Stromal cell of bone marrow (primary cell): ENCODE results near the gene KASH5.
"Not testable (repeated sequence)": the region's sequence is repeated elsewhere in the genome, so short reads cannot be mapped to it uniquely, and the experiment has no call there.

Experiments used
- DNase-seq: peaks from one replicate; pipeline ENCODE4 v3.0.0-alpha.2; 2012; ENCODE audit warnings: low read depth

KASH5 gene

DNA sequence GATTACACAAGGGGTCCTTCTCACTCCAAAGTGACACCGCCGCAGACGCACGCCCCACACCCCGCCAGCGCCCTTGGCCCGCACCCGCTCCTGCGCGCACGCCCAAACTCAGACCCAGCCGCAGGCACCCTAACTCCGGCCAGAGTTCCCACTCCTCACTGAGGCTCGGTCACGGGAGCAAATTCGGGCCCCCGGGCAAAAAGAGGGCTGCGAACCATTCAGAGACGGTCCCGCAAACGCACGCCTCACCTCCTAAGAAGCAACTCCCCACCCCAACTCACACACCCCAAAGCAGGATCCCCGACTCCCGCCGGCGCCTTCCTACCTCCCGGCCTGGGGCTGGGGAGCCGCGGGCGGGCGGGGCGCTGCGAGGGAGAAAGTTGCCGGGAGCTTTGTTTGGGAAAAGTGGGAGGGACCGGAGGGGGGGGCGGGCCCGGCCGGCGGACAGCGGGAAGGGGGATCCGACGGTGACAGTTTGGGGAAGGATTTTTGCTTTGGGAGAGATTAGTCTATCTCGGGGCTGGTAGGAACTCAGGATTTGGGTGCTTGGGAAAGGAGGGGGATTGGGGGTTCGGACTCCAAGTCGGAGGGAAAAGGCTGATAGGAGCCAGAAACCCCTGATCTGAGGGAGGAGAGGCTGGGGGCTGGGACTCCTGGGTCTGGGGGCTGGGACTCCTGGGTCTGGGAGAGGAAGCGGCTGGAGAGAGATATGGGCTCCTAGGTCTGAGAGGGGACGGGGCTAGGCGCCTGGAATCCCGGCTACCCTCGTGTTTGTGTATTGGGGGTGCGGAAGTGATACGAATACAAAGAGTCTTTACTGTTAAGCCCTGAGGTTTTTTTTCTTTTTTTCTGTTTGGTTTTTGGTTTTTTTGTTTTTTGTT is 25.8 kb upstream of the KASH5 start, which contains the start of gene TEAD2:
TEAD2 (minus strand) TSS at position 369 of the 881 bp plus-strand sequence. CDS start 2,341 bp downstream, outside the sequence.
- peak; percentile 42 for DNase-seq

DNA sequence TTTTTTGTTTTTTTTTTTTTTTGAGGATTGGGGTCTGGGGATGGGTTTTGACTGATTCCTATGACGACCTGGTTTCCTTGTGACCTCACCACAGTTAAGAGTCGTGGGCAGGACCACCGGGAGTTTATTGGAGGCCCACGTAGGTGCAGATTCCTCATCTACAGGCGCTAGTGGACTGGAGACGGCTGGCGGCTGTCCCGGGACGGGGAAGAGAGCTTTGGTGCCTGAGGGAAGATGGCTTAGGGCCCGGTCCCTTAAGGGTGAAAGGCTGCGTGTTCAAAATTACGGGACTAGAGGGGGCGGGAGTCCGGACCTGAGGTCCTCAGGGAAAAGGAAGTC is 25.2 kb upstream of the KASH5 start:
- DNase-seq: no peak

DNA sequence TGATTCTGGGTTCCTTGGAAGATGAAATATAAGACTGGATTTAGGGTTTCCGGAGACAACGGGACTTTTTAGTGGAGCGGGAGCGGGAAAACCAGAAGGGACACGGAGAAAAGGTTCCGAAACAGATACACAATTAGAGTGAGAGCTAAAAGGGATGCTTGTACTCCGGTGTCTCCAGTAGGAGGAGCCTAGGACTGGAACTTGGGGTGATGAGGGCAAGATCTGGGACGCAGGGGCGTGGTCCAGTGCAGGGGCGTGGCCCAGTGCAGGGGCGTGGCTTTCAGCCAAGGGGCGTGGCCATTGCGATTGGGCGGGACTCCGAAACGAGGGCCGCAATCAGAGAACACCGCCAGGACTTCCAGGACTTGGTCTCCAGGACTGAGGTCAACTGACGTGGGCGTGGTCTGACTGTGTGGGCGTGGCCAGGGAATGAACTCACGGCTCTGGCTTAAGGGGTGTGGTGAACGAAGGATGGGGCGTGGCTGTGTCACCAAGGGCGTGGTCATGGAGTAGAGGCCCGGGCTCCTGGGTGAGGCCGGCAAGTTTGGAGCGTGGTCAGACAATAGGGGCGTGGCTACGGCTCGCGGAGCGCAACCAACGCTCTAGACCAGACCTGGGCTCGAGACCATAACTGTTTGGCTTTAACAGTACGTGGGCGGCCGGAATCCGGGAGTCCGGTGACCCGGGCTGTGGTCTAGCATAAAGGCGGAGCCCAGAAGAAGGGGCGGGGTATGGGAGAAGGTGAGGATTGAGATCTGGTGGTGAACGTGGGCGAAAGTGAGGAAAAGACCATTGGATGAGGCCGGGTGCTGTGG is 24.6 kb upstream of the KASH5 start, which contains the start of gene DKKL1:
DKKL1 (plus strand) TSS at position 610 of the 815 bp plus-strand sequence; CDS start at position 732, 122 bp downstream.
- peak; percentile 97 for DNase-seq

DNA sequence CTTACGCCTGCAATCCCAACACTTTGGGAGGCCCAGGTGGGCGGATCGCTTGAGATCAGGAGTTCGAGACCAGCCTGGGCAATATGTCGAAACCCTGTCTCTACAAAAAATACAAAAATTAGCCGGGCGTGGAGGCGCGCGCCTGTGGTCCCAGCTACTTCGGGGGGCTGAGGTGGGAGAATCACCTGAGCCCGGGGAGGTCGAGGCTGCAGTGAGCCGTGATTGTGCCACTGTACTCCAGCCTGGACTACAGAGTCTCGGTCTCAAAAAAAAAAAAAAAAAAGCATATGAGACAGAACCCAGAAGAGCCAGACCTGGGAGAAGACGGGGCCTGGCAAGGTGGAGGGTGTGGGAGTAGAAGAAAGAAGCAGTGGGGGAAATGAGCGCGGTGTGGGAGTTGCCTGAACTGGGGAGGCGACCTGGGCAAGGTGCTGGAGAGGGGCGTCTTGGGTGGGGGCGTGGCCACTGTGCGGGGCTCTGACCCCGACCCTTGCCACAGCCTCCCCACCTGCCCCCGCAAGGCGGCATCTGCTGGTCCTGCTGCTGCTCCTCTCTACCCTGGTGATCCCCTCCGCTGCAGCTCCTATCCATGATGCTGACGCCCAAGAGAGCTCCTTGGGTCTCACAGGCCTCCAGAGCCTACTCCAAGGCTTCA is 23.8 kb upstream of the KASH5 start:
- no peak for DNase-seq

DNA sequence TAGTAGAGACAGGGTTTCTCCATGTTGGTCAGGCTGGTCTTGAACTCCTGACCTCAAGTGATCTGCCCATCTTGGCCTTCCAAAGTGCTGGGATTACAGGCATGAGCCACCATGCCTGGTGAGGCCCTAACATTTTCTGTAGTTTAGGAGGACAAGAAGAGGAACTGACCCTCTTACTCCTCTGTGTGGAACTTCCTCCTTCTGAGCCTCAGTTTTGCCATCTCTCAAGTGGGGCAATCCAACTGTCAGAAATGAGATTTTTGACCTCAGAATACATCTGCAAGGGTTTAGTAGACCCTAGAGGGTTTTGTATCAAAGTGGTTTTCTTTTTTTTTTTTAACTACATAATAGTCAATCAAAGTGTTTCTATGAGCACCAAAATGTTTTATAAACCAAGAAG is 21.9 kb upstream of the KASH5 start:
- no peak for DNase-seq

DNA sequence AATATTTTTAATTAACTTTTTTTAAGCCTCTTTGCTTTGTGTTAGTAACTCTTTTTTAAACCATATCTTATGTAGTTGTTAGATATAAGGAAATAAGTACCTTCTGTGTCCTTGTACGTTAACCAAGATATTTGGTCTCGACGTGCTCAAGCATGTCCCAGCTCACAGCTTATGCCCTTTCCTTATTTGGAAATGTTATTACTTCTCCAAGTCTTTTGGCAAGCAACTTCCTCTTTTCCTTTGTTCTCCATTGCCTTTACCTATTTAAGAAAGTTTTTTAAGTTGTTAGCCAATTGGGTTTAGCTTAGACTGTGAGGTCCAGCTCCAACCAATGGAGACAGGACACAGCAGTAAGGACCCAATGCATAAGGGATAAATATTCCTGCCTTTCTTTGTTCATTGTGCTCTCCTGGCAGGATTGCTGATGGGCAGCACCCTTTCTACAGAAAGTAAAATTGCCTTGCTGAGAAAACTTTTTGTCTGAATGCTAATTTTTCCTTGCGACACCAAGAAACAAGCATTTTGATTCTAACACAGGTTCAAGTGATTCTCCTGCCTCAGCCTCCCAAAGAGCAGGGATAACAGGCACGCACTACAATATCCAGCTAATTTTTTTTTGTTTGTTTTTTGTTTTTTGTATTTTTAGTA is 19.2 kb upstream of the KASH5 start:
- no peak for DNase-seq

DNA sequence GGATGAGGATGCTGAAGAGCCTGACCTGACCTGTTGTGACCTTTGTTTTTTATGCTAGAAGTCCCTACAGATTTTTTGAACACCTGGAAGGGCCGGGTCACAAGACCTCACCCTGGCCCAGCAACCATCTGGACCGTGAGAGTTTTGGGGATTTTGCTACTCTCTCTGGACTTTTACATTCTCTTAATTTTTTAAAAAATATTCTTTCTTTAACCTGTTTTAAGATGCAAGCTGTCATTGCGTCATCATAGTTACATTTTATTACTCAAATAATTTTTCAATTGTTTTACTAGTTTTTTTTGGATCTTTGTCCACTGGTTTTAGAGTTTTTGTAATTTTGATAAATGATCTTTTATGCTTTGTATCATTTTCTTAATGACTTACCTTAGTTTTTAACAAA is 16.9 kb upstream of the KASH5 start:
- DNase-seq: no peak

DNA sequence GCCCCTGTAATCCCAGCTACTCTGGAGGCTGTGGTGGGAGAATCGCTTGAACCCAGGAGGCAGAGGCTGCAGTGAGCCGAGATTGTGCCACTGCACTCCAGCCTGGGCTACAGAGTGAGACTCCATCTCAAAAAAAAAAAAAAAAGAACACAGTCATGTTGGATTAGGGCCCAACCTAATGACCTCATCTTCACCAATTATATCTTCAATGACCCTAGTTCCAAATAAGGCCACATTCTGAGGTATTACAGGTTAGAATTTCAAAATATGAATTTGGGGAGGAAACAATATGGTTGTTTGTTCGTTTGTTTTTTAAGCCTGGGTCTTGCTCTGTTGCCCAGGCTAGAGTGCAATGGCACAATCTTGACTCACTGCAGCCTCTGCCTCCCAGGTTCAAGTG is 14.9 kb upstream of the KASH5 start:
- not testable (repeated sequence) for DNase-seq

DNA sequence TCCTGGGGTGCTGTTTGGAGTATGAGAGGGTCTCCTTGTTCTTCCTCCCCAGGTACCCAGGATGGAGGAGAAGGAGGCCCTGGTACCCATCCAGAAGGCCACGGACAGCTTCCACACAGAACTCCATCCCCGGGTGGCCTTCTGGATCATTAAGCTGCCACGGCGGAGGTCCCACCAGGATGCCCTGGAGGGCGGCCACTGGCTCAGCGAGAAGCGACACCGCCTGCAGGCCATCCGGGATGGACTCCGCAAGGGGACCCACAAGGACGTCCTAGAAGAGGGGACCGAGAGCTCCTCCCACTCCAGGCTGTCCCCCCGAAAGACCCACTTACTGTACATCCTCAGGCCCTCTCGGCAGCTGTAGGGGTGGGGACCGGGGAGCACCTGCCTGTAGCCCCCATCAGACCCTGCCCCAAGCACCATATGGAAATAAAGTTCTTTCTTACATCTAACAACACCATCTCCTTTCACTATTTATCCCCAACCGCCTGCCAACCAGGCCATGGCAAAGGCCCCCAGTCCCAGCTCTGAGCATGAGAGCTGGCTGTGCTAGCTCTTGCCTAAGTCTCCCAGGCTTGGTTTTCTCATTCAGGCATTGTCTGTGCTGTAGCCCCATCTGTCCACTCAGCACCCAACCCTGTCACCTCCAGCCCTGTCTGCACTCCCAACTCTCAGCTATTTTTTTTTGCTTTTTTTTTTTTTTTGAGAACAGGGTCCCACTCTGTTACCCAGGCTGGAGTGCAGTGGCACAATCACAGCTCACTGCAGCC is 13.2 kb upstream of the KASH5 start:
- DNase-seq: no peak

DNA sequence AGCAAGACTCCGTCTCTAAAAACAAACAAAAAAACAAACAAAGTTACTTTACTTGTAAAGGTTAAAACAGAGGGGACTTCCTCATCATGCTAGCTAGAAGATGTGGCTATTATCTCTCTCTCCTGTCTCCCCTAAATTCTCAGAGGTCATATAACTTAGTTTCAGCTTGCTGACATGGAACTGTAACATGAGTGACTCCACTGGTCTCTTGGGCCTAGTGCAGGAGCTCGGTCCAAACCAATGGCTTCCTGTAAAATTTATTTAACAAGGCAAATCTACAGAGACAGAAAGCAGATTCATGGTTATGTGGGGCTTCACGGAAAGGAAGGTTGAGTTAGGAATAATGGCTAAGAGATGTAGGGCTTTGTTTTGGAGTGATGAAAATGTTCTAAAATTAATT is 9.5 kb upstream of the KASH5 start:
- DNase-seq: no peak

DNA sequence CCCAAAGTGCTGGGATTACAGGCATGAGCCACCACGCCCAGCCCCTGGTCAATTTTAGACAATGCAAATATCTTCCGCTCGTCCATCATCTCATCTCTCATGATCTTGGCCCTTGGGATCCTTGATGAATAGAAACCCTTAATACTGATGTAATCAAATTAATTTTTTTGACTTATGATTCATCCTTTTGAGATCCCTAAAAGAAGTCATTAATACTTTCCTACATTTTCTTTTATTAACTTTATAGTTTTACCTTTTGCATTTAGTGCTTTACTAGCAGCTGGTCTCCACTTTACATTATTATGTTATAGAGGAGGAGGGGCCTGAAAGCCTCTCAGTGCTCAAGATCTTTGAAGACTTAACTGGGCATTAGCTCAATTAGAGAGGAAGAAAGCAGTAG is 7.7 kb upstream of the KASH5 start:
- no peak for DNase-seq

DNA sequence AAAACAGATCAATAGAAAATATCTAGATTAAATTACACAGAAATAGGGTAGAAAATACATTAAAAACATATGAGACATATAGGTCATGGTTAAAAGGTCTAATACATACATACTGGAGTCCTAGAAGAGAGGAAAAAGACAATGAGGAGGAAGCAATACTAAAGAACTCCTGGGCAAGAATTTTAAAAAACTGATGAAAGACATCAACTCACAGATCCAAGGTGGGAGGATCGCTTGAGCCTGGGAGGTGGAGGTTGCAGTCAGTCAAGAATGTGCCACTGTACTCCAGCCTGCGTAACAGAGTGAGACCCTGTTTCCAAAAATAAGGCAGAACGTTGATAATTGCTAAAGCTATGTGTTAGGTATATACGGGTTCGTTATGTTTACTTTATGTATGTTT is 5.4 kb upstream of the KASH5 start:
- DNase-seq: no peak

DNA sequence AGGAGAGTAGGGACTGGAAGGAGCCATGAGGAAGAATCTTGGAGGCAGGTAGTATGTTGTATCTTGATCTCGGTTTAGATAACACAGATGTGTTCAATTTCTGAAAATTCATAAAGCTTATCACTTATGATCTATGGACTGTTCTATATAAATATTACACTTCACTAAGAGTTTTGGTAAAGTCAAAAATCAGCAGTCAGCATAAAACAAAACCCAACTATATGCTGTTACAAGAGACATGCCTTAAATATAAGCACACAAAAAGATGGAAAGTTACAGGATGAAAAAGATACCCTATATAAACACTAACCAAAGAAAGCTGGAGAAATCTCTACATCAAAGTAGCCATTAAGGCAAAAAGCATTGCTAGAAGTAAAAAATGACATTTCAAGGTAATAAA is 4.5 kb upstream of the KASH5 start:
- no peak for DNase-seq

DNA sequence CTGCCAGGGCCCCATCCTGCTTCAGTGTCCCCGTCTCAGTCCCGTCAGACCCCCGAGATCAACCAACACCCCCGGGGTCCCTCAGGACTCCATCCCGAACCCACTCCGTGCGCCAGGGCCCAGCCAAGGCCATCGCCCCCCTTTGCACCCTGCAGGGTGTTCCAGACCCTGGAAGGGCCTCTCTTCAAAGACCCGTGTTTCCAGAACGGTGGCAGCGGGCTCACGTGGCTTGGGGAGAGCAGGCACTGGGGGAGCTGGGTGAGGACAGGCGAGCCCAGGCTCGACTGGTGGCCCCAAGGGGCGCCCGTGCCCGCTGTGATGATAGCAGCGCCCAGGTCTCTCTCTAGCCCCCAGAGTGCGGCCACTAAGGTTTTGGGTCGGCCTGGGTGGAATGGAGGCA is 1.4 kb downstream of the KASH5 start:
- DNase-seq: no peak

DNA sequence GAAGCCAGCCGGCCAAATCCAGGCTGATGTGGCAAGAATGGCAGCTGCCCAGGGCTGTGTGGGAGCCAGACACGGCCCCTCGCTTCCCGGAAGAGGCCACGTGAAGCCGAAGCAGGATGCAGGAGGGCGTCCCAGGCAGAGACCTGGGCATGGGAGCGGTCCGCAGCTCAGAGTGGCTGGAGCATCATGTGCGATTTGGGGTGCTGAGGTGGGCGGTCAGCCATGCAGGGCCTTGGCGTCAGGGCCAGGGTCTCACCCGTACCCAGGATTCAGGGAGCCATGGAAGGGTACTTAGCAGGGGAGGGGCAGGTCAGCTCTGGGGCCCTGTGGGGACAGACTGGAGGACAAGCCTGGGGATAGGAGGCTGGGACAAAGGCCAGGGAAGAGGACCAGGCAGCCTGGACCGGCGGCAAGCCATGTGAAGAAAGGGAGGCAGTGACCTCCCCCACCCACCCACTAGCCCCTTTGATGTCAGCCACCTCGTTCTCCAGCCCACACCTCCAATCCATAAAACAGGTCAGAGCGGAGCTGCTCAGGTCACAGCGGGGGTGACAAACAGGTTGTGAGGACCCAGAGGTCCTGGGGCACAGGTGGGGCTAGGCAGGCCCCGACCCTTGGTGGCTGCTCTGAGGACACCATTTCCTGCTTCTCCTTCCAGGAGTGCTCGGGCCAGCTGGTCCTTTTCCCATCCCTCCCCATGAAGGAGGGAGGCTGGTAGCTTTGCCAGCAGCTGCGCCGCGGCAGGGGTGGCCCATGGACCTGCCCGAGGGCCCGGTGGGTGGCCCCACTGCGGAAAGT is 2.3 kb downstream of the KASH5 start:
- DNase-seq: no peak

DNA sequence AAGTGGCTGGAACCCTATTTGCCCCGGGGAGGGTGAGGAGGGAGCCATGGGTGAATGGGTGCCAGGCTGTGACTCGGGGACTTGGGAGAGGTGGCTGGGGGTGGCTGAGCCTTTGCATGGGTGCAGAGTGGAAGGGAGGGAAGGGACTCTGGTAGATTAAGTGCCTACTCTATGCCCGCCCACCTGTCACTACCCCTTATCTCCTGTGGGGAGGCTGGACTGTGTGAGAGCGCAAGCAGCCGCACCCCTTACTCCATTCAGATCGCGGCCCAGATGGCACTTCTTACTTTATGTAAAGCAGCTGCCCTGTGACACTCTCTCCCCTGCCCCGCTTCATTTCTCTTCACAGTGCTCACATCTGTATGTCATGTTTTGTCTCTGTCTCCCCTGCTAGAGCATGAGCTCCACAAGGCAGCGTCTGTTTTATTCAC is 2.9 kb downstream of the KASH5 start:
- no peak for DNase-seq

DNA sequence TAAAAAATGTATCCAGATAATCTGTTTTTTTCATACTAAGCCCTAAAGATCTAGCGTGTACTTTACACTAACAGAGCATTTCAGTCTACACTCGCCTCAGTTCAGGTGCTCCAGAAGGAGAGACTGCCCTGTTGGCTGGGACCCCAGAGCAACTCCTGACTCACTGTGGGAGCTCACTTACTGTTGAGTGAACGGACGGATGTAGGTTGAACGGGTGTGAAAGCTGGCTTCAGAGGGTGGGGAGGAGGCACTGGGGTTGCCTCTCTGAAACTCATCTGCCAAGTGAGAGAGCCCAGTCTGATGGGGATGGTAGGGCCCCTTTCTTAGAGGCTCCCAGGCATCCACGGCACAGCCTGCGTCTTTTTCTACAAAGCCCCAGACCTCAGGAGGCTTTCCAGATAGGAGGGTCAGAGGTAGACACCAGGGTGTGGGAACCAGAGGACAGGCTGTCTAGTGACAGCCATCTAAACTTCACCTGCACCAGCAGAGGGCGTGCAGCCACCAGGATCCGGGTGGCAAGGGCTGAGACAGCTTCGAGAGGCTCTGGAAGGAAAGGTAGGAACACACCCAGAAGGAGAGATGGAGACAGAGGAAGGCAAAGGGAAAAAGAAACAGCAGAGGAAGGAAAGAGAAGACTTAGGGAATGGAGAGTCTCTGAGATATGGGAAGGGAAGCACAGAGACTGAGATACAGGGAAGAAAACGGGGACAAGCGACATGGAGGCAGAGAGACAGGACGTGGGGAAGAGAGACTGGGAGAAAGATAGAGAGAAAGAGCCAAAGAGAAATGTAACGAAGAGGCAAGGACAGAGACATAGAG is 3.7 kb downstream of the KASH5 start:
- DNase-seq: peak; percentile 40

DNA sequence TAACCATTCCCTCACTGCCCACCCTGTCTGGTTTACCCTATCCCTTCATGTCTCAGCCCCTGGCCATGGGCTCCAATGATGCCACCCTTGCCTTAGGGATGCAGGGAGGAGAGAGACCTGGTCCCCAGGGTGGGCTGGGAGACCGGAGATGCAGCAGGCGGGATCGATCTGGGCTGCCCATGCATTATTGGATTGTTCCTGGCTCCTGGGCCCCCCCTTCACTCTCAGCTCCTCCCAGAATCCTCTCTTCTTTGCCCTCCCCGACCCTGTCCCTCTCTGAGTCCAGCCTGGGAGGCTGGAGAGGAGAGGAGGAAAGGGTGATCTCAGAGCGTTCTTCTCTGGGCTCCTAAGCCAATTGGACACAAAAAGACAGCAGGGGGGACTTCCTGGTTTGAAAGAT is 5.8 kb downstream of the KASH5 start:
- no peak for DNase-seq

DNA sequence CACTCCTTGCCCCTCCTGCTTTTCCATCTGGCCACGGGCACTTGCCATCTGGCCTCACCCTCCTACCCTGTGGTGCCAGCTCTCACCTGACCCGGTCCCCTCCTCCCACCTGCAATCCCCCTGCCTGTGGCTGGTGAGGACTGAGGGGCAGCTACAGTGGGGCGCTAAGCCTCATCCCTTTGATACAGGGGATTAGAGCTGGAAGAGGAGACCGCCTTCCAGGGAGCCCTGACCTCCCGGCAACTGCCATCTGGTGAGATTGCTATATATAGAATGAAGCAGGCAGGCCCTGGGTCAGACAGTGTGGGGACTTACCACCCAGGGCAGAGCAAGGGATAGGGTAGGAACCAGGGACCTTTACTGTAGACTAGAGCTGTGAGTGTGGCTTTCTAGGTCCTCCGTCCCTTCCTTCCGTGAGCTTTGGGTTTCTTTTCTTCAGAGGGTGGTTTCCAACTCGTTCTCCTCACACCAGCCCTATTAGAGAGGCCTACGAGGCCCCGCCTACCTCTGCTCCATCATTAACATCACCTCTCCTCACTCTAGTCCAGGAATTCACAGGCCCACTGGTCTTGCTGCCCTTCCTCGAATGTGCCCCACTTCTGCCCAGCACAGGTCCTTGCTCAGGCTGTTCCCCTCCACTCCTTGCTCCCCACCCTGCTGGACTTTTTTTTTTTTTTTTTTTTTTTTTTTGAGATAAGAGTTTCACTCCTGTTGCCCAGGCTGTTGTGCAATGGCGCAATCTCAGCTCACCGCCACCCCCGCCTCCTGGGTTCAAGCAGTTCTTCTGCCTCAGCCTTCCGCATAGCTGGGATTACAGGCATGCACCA is 7.7 kb downstream of the KASH5 start:
- DNase-seq: no peak
